Ureter (tissue), 1 donor: ENCODE data around the gene ARPC5L. TPM values are rescaled to one million over a fixed set of nuclear protein-coding genes. Genes with fewer than 3 reads are reported as not detected.
A peak's percentile ranks its signal among the peaks of the same experiment; 100 is the strongest.

Experiments
- DNase-seq: peaks from one replicate; pipeline ENCODE4 v3.0.0-alpha.2; 2020; ENCODE audit warnings: low spot score
- total RNA-seq: library from RNA; stranded (reverse); gene quantifications from one replicate; pipeline ENCODE4 v1.2.4, GENCODE V29; 2023
- donor health status: DM: yes; HTN: yes; CAD: no.

Gene ARPC5L
- total RNA-seq, 1 donor from 2014 or later, result 36.5 TPM

GRCh38 chr9:124863371-124863871, 1.5 kb downstream of the ARPC5L start:
- no peak for DNase-seq

- DNase-seq, result peak; percentile 89
Measured at GRCh38 chr9:124868511-124869465, 6.9 kb downstream of the ARPC5L start.

- no peak for DNase-seq
Measured at GRCh38 chr9:124869466-124869985, 7.6 kb downstream of the ARPC5L start.

GRCh38 chr9:124869986-124870560, 8.1 kb downstream of the ARPC5L start:
- DNase-seq, result peak; percentile 67

GRCh38 chr9:124870723-124871122, 8.8 kb downstream of the ARPC5L start:
- no peak for DNase-seq

GRCh38 chr9:124871156-124871561, 9.2 kb downstream of the ARPC5L start:
- no peak for DNase-seq

- no peak for DNase-seq
Measured at GRCh38 chr9:124873664-124874063, 11.7 kb downstream of the ARPC5L start.

- DNase-seq, result no peak
Measured at GRCh38 chr9:124875501-124875900, 13.6 kb downstream of the ARPC5L start.

- DNase-seq, result no peak
Measured at GRCh38 chr9:124877021-124877782, 15.3 kb downstream of the ARPC5L start.

GRCh38 chr9:124878021-124878420, 16.1 kb downstream of the ARPC5L start:
- no peak for DNase-seq

- no peak for DNase-seq
Measured at GRCh38 chr9:124878518-124878917, 16.6 kb downstream of the ARPC5L start.

GRCh38 chr9:124879226-124879625, 17.3 kb downstream of the ARPC5L start:
- DNase-seq, result no peak

GRCh38 chr9:124880501-124880900, 18.6 kb downstream of the ARPC5L start:
- no peak for DNase-seq

GRCh38 chr9:124881138-124881743, 19.3 kb downstream of the ARPC5L start:
- no peak for DNase-seq

GRCh38 chr9:124882231-124882630, 20.3 kb downstream of the ARPC5L start:
- no peak for DNase-seq

GRCh38 chr9:124884376-124884775, 22.4 kb downstream of the ARPC5L start:
- no peak for DNase-seq

- DNase-seq, result no peak
Measured at GRCh38 chr9:124885551-124885950, 23.6 kb downstream of the ARPC5L start.

GRCh38 chr9:124886461-124886860, 24.5 kb downstream of the ARPC5L start:
- no peak for DNase-seq

GRCh38 chr9:124886866-124887492, 25.0 kb downstream of the ARPC5L start:
- no peak for DNase-seq

GRCh38 chr9:124887832-124888231, 25.9 kb downstream of the ARPC5L start:
- no peak for DNase-seq

- no peak for DNase-seq
Measured at GRCh38 chr9:124889006-124889405, 27.1 kb downstream of the ARPC5L start.
